Measurements from ENCODE around the gene ATP8B1.

Gene ATP8B1

GRCh38 chr18:57664568-57665165 lies 138.4 kb downstream of the ATP8B1 start:
- DNase-seq (ENCODE audit: extremely low read depth, insufficient read length), result no peak
- Histone ChIP-seq H3K4me3 (replicated peaks; ENCODE audit: low read depth, low read length) (no peak overlapping the region), H3K27me3 (replicated peaks; ENCODE audit: control insufficient read depth, insufficient read depth, low read length) (no peaks in the 10 kb centered on the region), H3K36me3 (ENCODE audit: control insufficient read depth, insufficient read depth, low read length) (no peaks in the 10 kb centered on the region)
- TF ChIP-seq CTCF (IDR thresholded peaks at IDR 0.05; ENCODE audit: insufficient read depth, low read length, poor library complexity, severe bottlenecking), result no peak

- DNase-seq (ENCODE audit: extremely low read depth, insufficient read length), result no peak
- no peak overlapping the region for H3K4me3 ChIP-seq (replicated peaks; ENCODE audit: low read depth, low read length)
- no peak for TF ChIP-seq CTCF (IDR thresholded peaks at IDR 0.05; ENCODE audit: insufficient read depth, low read length, poor library complexity, severe bottlenecking)
- no peaks in the 10 kb centered on the region for H3K36me3 ChIP-seq (ENCODE audit: control insufficient read depth, insufficient read depth, low read length)
- no peaks in the 10 kb centered on the region for H3K27me3 ChIP-seq (replicated peaks; ENCODE audit: control insufficient read depth, insufficient read depth, low read length)
These were observed 142.2 kb downstream of the ATP8B1 start for GRCh38 chr18:57660961-57661360.

GRCh38 chr18:57659460-57660102 lies 143.5 kb downstream of the ATP8B1 start:
- no peak for DNase-seq (ENCODE audit: extremely low read depth, insufficient read length)
- no peak for TF ChIP-seq CTCF (IDR thresholded peaks at IDR 0.05; ENCODE audit: insufficient read depth, low read length, poor library complexity, severe bottlenecking)
- Histone ChIP-seq H3K36me3 (ENCODE audit: control insufficient read depth, insufficient read depth, low read length) (no peaks in the 10 kb centered on the region), H3K27me3 (replicated peaks; ENCODE audit: control insufficient read depth, insufficient read depth, low read length) (no peaks in the 10 kb centered on the region), H3K4me3 (replicated peaks; ENCODE audit: low read depth, low read length) (no peak overlapping the region)

- H3K4me3 ChIP-seq (replicated peaks; ENCODE audit: low read depth, low read length), result no peak overlapping the region
- TF ChIP-seq CTCF (IDR thresholded peaks at IDR 0.05; ENCODE audit: insufficient read depth, low read length, poor library complexity, severe bottlenecking), result no peak
- no peaks in the 10 kb centered on the region for H3K27me3 ChIP-seq (replicated peaks; ENCODE audit: control insufficient read depth, insufficient read depth, low read length)
- DNase-seq (ENCODE audit: extremely low read depth, insufficient read length), result no peak
- no peaks in the 10 kb centered on the region for H3K36me3 ChIP-seq (ENCODE audit: control insufficient read depth, insufficient read depth, low read length)
These were observed 145.6 kb downstream of the ATP8B1 start for GRCh38 chr18:57657542-57657941.

- Histone ChIP-seq H3K4me3 (replicated peaks; ENCODE audit: low read depth, low read length) (no peak overlapping the region), H3K36me3 (ENCODE audit: control insufficient read depth, insufficient read depth, low read length) (no peaks in the 10 kb centered on the region), H3K27me3 (replicated peaks; ENCODE audit: control insufficient read depth, insufficient read depth, low read length) (no peaks in the 10 kb centered on the region)
- no peak for DNase-seq (ENCODE audit: extremely low read depth, insufficient read length)
- no peak for TF ChIP-seq CTCF (IDR thresholded peaks at IDR 0.05; ENCODE audit: insufficient read depth, low read length, poor library complexity, severe bottlenecking)
These were observed 147.4 kb downstream of the ATP8B1 start for GRCh38 chr18:57655740-57656139.
